ENCODE data around the gene CT45A9.
"Not testable (repeated sequence)": the region's sequence is repeated elsewhere in the genome, so short reads cannot be mapped to it uniquely, and the experiment has no call there.

CT45A9 gene

GRCh38 chrX:135871712-135872111 is at the start of gene CT45A9:
TSS of gene CT45A9 (minus strand) at chrX:135871812. CDS start at chrX:135868061, 3,751 bp downstream.
- DNase-seq: not testable (repeated sequence)

GRCh38 chrX:135920516-135920915 is 48.9 kb upstream of the CT45A9 start:
- DNase-seq: not testable (repeated sequence)

GRCh38 chrX:135914404-135914803 is 42.8 kb upstream of the CT45A9 start:
- DNase-seq: no peak

GRCh38 chrX:135910251-135910650 is 38.6 kb upstream of the CT45A9 start:
- no peak for DNase-seq

- no peak for DNase-seq
Measured at GRCh38 chrX:135893294-135893817, 21.7 kb upstream of the CT45A9 start, which contains the start of the genes CT45A10 and SAGE1. TSS of gene CT45A10 (minus strand) at chrX:135893444. CDS start at chrX:135885344, 8,100 bp downstream. TSS of gene SAGE1 (plus strand) at chrX:135893716. CDS start at chrX:135896243, 2,527 bp downstream.

- no peak for DNase-seq
Measured at GRCh38 chrX:135892781-135893180, 21.2 kb upstream of the CT45A9 start.

GRCh38 chrX:135890087-135890585 is 18.5 kb upstream of the CT45A9 start:
- no peak for DNase-seq

GRCh38 chrX:135888976-135889375 is 17.4 kb upstream of the CT45A9 start:
- DNase-seq: not testable (repeated sequence)

- not testable (repeated sequence) for DNase-seq
Measured at GRCh38 chrX:135888230-135888629, 16.6 kb upstream of the CT45A9 start.

GRCh38 chrX:135882741-135883140 is 11.1 kb upstream of the CT45A9 start:
- not testable (repeated sequence) for DNase-seq

- not testable (repeated sequence) for DNase-seq
Measured at GRCh38 chrX:135854438-135854837, 17.2 kb downstream of the CT45A9 start, which contains the start of gene CT45A8. TSS of gene CT45A8 (minus strand) at chrX:135854538. CDS start at chrX:135850783, 3,755 bp downstream.

- DNase-seq: not testable (repeated sequence)
Measured at GRCh38 chrX:135837180-135837579, 34.4 kb downstream of the CT45A9 start, which contains the start of gene CT45A7. TSS of gene CT45A7 (minus strand) at chrX:135837280. CDS start at chrX:135833533, 3,747 bp downstream.

- DNase-seq: not testable (repeated sequence)
Measured at GRCh38 chrX:135819912-135820311, 51.7 kb downstream of the CT45A9 start, which contains the start of gene CT45A2. TSS of gene CT45A2 (minus strand) at chrX:135820012. CDS start at chrX:135816265, 3,747 bp downstream.

Data from COR-L47 (cell line).